GM20000 (cell line): ENCODE measurements around the gene DYSF.
"Not testable (repeated sequence)": the region's sequence is repeated elsewhere in the genome, so short reads cannot be mapped to it uniquely, and the experiment has no call there.

Experiments
- DNase-seq: peaks from one replicate; pipeline ENCODE4 v3.0.0; 2012; ENCODE audit warnings: low spot score
- CTCF ChIP-seq: IDR thresholded peaks from 2 replicates; pipeline ENCODE4 v1.5.1; 2012; ENCODE audit warnings: mild to moderate bottlenecking, control low read depth; ENCODE audit errors: extremely low read depth, missing control alignments

DYSF gene

GRCh38 chr2:71483246-71483645 lies 29.9 kb downstream of the DYSF start:
- DNase-seq = no peak
- no peak for TF ChIP-seq CTCF

DNA sequence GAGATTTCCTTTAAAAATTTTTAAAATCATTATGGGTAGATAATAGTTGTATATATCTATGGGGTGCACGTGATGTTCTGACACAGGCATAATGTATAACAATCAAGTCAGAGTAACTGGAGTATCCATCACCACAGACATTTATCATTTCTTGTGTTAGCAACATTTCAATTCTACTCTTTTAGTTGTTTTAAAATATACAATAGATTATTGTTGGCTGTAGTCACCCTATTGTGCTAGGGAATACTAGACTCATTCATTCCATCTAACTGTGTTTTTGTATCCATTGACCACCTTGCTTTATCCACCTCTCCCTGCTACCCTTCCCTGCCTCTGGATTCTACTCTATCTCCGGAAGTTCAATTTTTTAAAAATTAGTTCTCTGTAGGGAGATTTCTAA lies 31.0 kb downstream of the DYSF start:
- DNase-seq = no peak
- TF ChIP-seq CTCF = no peak

DNA sequence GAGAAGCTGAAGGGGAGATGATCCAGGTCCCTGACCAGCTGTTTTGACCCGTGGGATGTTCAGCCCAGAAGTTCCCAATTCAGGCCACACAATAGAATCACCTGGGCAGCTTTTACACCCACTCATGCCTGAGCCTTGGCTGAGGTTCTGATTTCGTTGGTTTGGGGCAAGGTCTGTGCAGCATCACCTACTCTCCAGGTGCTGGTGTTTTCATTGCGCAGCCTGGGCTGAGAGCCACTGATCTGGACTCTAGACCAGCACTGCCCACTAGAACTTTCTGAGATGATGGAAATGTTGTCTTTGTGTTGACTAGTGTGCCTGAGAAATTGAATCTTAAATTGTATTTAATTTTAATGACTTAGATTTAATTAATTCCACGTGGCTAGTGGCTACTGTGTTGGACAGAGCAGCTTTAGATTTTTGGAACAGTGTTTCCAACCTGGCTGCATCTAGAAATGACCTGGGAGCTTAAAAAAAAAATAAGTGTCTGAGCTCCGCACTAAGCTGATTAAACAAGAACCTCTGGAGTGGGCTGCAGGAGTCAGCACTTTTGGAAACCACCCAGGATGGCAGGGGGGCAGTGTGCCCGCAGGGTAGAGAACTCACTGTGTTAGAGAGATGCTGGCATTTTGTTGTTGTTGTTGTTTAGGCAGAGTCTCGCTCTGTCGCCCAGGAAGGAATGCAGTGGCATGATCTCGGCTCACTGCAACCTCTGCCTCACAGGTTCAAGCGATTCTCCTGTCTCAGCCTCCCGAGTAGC lies 33.7 kb downstream of the DYSF start:
- no peak for DNase-seq
- TF ChIP-seq CTCF = no peak

- DNase-seq = not testable (repeated sequence)
Measured at GRCh38 chr2:71491551-71491950, 38.2 kb downstream of the DYSF start.

DNA sequence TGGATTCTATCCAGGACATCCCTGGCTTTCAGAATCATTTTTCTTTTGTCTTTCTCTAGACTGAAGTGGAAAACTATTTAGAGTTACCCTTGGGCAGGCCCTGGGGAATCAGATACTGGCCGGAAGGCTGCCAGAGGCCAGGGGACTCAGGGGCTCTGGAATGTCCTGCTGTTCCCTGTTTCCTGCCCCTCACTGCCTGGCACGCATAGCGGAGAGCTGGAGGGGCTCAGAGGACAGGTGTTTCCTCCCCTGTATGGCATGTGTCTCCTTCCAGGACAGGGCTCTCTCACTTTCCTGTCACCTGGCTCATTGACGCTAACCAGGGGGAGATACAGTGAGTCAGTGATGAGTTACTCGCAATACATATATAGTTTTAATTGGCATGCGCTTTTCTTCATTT lies 38.8 kb downstream of the DYSF start:
- DNase-seq = no peak
- TF ChIP-seq CTCF = no peak

DNA sequence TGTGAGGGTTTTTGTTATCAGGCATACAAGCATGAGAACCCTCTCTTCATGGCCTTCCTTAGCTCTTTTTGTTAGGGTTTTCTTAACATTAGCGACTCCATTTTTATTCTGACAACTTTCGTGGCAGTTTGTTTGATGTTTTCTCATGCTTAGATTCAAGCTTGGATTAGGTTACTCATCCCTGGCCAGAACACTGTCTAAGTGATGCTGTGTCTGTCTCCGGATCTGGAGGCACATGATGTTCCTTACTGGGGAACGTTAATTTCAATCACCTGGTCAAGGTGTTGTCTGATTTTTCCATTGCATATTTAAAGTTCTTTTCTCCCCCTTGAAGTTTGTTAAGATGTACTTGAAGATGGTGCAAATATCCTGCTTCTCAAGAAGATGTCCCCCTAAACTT lies 40.7 kb downstream of the DYSF start:
- DNase-seq = no peak

DNA sequence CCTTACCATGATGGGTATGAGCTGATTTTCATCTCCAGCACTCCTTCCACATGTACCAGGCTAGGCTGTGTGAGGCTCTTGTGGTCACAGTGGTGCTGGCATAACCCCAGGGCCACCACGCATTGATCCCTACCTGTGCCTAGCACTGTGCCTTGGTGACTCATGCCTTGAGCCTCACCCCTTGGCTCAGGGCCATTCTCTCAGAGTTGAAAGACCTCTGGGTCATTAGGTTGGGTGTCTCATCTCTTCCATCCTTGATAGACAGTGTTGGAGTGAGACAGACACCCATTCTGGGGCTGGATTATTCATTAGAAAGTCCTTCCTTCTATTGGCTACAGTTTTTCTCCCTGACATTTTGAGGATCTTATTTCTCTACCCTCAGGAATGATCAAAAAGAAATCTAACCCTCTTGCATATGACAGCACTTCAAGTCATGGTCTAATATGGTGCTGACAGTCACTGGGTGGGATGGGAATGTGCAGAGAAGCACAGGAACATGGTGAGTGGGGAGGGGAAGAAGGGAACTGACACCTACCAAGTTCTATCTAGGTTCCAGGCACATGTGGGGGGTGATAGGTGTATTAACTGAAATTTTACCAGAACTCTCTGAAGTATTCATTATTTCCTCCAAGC lies 41.3 kb downstream of the DYSF start:
- DNase-seq = no peak

More for the DNA sequence above, 40.7 kb downstream of the DYSF start:
- TF ChIP-seq CTCF = no peak

More for the DNA sequence above, 41.3 kb downstream of the DYSF start:
- TF ChIP-seq CTCF = no peak
